Suprapubic skin (tissue), 4 donors: Measurements from ENCODE around the gene DNAH1.
"Not testable (repeated sequence)": the region's sequence is repeated elsewhere in the genome, so short reads cannot be mapped to it uniquely, and the experiment has no call there.

Experiments
- EP300 ChIP-seq: sonication (generic); formaldehyde crosslinking; IDR thresholded peaks from one replicate; pipeline ENCODE4 v1.6.1; 2017; ENCODE audit warnings: antibody characterized with exemption
- POLR2A ChIP-seq, 2 donors: fragments of 450-650 bp; IDR thresholded peaks; one replicate each; pipeline ENCODE4 v1.6.1; 2017; ENCODE audit warnings: antibody characterized with exemption in 2 of 2, mild to moderate bottlenecking in 2 of 2, moderate library complexity in 2 of 2
- POLR2AphosphoS5 ChIP-seq, 3 donors: sonication (generic); formaldehyde crosslinking; IDR thresholded peaks; one replicate each; pipeline ENCODE4 v1.6.1; 2017; ENCODE audit warnings: antibody characterized with exemption in 3 of 3
- TF ChIP-seq, protein P1 (sequence below), 2 donors: fragments of 200-600 bp in 1 of 2; fragments of 450-650 bp in 1 of 2; sonication (generic) in 1 of 2; IDR thresholded peaks; one replicate each; pipeline ENCODE4 v1.5.1; 2016 to 2019; ENCODE audit warnings: antibody characterized with exemption in 2 of 2, mild to moderate bottlenecking in 1 of 2, moderate library complexity in 1 of 2

- TF ChIP-seq, protein P1, sequence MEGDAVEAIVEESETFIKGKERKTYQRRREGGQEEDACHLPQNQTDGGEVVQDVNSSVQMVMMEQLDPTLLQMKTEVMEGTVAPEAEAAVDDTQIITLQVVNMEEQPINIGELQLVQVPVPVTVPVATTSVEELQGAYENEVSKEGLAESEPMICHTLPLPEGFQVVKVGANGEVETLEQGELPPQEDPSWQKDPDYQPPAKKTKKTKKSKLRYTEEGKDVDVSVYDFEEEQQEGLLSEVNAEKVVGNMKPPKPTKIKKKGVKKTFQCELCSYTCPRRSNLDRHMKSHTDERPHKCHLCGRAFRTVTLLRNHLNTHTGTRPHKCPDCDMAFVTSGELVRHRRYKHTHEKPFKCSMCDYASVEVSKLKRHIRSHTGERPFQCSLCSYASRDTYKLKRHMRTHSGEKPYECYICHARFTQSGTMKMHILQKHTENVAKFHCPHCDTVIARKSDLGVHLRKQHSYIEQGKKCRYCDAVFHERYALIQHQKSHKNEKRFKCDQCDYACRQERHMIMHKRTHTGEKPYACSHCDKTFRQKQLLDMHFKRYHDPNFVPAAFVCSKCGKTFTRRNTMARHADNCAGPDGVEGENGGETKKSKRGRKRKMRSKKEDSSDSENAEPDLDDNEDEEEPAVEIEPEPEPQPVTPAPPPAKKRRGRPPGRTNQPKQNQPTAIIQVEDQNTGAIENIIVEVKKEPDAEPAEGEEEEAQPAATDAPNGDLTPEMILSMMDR (IDR thresholded peaks at IDR 0.05) = not testable (repeated sequence)
- TF ChIP-seq POLR2A (IDR thresholded peaks at IDR 0.05); EP300; POLR2AphosphoS5 (IDR thresholded peaks at IDR 0.05): not testable (repeated sequence)
Measured at GRCh38 chr3:52274781-52275180, 41.3 kb upstream of the DNAH1 start.
